NOMO-1 treated with DMSO at 0.1 percent for 48 hours (cell line): ENCODE data around the gene TSPAN10.
A peak's percentile ranks its signal among the peaks of the same experiment; 100 is the strongest.
"Not testable (repeated sequence)": the region's sequence is repeated elsewhere in the genome, so short reads cannot be mapped to it uniquely, and the experiment has no call there.

Experiments
- DNase-seq: peaks from one replicate; lab custom pipeline; 2025; ENCODE audit not compliant: unreplicated experiment; lab: John Stamatoyannopoulos, UW

TSPAN10 gene

DNA sequence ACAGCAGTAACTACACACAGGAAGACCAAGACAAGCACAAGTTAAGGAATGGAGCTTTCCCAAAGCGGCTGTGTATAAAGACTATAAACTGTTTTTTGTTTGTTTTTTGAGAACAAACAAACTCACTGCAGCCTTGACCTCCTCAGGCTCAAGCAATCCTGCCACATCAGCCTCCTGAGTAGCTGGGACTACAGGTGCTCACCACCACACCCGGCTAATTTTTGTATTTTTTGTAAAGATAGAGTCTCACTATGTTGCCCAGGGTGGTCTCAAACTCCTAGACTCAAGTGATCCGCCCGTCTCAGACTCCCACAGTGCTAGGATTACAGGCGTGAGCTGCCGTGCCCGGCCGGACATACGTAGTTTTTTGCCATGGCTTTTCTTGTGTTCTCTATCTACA is 23.4 kb downstream of the TSPAN10 start:
- no peak for DNase-seq

DNA sequence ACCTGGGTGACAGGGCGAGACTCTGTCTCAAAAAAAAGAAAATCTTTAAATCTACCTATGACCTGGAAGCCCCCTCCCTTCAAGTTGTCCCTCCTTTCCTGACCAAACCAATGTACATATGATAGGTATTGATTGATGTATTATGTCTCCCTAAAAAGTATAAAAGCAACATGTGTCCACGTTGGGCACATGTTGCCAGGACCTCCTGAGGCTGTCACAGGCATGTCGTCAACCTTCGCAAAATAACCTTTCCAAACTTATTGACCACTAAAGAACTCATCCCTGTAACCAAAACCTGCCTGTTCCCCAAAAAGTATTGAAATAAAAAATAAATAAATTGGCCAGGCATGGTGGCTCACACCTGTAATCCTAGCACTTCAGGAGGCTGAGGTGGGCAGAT is 25.0 kb downstream of the TSPAN10 start:
- DNase-seq, result no peak

DNA sequence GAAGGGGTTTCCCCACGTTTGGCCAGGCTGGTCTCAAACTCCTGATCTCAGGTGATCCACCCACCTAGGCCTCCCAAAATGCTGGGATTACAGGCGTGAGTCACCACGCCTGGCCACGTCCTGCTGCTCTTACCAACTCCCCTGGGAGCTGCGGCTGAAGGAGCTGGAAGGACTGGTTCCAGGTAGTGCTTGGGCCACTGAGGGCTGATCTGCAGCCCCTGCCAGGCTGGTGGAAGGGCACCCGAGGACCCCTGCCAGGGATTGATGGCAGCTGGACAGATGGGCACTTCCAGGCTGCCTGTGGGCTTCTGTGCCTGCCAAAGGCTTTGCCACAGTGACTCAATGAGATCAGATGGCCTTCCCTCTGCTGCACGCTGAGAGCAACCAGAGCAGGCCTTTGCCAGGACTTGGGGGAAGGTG is 27.1 kb downstream of the TSPAN10 start:
- no peak for DNase-seq

DNA sequence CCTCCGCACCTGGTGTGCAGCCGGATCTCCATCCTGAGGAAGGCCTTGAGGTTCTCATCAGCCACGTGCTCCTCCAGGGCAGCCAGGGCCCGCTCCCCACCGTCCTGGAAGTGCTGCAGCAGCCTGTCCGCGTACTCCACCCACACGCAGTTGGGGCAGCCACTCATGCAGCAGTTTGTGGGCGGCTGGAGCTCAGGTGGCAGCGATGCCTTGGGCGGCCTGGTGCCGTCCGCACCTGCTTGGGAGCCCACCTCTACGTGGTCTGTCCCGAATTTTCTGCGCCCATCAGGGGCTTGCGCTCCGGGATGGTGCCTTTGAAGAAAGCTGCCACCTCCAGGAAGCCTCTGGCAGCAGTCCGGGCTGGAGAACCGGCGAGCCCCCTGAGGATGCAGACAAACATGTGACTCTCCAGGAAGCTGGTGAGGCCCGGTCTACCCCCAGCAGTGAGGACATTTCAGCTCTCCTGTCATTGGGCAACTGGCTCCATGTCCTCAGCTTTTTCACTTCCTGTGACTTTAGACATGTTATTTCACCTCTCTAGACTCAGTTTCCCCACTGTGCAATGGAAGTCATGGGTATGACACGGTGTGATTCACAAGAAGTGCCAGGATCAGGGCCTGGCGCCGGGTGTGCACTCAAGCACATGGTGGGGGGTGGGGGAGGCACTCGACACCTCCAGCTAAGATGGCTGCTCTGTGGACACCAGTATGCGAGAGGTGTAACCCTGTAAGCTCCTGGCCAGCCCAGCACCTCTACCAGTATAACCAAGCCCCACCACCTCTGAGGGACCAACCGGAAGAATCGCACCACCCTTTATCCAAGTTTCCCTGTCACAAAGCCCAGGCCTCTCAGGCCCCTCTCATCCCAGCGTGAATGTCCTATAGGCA is 28.5 kb downstream of the TSPAN10 start:
- DNase-seq, result peak; percentile 29

DNA sequence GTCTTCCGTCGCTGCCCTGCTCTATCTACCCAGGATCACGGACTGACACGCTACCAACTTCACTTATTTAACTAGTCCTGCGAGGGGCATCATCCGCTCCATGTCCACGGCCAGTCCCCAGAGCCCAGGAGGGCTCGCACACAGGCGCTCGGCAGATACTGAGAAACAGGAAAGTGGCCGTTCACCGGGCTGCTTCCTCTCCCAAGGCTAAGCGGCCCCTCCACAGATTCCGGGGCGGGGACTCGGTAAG is 29.0 kb downstream of the TSPAN10 start:
- DNase-seq, result peak; percentile 36

DNA sequence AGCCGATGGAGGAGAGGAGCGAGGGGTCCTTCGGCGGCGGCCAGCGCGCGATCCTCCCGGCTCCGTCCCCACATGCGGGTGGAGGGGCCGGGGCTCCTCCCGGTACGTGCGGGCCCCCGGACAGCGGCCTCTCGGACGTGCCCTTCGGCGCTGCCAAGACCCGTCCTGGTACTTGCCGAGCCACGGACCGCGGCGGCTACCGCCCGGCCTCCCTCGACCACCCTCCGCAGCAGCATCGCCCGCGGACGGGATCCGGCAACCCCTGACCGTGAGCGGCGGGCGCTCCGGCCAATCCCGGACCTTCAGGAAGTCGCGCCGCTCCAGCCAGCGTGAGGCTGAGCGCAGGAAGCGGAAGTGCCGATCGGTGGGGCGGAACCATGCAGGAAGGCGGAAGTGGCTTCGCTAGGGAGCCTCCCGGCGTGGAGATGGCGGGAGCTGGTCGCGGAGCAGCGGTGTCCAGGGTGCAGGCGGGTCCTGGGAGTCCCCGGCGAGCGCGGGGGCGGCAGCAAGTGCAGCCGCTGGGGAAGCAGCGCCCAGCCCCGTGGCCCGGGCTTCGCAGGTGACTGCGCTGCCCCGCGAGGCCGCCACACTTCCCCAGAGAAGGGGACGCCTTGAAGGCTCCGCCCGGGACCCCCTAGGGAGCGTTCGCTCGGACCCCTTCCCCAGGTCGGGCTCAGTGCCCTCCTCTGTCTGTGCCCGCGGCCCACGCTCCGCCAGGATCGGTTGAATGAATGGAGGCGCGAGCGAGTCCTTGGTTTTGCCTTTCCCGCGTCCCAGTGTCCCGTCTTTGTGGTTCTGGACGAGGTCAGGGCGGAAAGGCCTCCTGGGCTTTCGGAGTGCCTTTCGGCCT is 29.6 kb downstream of the TSPAN10 start, which contains the start of the genes CCDC137 and OXLD1:
Gene CCDC137 (plus strand): TSS at position 396 of the 850 bp plus-strand sequence. CDS start 30 bp downstream, at position 426.
Gene OXLD1 (minus strand): TSS at position 264 of the 850 bp plus-strand sequence. CDS start 28 bp downstream, at position 236.
- peak; percentile 94 for DNase-seq

DNA sequence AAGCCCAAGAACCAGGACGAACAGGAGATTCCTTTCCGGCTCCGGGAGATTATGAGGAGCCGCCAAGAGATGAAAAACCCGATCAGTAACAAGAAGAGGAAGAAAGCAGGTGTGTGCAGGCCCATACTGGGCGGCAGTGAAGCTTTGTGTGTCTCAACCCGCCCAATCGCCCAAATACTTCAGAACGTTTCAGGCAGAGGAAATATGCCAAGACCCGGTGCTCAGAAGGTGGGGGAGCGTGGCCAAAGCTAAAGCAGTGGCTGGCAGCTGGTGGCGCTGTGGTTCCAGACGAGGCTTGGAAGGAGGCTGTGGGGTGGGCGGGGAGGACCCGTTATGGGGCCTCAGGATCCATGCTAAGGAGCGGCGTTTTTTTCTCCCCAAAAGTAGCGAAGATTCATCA is 30.8 kb downstream of the TSPAN10 start:
- peak; percentile 23 for DNase-seq

DNA sequence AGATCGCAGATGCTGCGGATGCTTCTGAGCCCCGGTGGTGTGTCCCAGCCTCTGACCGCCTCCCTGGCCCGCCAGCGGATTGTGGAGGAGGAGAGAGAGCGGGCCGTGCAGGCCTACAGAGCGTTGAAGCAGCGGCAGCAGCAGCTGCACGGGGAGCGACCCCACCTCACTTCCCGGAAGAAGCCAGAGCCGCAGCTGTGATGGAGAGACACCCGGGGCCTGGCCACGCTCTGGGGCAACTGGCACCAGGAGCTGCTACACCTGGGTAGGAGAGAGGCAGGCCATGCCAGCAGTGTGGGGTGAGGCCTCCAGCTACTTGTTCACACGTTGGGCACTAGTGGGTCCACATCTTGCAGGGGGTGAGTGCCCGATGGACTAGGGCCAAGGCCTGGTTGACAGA is 35.5 kb downstream of the TSPAN10 start:
- no peak for DNase-seq

DNA sequence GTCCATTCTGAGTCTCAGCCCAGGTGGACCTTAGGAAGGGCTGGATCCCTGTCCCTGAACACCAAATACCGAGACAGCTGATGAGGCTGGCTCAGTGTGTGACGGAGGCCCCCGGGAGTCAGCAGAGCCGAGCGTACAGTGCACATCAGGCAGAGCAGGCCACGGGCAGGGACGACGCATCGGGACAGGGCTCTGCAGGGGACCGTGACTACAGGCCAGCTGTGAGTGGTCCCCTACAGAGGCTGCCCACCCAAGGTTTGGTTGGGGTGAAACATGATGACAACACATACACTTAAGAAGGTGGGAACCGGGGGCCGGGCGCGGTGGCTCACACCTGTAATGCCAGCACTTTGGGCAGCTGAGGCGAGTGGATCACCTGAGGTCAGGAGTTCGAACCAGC is 36.0 kb downstream of the TSPAN10 start:
- no peak for DNase-seq

DNA sequence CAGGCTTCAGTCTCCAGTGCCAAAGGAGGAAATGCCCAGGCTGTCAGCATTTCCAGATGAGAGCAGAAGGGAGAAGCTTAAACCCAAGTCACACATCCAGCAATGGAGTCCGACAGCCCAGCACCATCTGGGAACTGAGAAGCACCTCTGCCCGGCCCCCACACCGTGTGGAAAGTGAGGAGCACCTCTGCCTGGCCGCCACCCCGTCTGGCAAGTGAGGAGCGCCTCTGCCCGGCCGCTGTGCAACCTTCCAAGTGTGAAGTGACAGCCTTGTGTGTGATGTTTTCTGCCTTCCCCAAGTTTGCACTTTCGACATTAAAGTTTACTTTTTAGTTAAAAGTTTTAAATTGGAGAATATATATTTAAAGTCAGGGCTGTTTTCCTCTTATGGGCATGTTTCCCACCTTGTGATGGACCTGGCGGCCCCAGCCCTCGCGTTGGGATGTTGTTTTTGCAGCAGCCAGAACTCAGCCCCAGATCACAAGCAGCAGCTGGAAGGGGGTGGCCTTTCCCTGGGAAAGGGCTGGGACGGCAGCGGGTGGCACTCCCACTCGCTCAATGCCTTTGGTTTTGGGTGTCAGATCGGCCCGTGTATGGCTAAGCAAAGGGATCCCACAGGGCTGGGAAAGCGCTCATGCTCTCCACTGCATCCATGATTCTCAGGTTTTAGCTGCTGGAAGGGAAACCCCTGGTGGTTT is 36.7 kb downstream of the TSPAN10 start:
- DNase-seq, result no peak

DNA sequence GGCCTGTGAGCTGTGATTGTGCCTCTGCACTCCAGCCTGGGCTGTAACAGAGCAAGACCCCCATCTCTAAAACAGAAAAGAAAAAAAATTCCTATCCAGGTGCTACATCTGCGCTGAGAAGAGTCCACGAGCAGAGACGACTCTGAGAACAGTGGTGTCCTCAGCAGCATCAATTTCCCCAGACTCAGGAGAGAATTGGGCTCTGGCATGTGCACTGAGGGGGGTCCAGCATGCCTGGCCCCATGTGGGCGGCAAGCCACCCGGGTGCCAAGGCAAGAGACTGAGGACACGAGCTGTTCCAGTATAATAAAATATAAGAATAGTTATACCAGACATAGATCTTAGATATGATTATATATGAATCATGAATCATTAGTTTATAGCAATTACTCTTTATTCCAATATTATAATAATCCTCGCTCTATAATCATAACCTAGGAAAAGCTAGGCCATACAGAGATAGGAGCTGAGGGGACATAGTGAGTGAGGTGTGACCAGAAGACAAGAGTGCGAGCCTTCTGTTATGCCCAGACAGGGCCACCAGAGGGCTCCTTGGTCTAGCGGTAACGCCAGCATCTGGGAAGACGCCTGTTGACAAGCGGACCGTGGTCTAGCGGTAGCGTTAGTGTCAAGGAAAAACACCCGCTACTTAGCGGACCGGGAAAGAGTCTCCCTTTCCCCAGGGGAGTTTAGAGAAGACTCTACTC is 38.7 kb downstream of the TSPAN10 start:
- not testable (repeated sequence) for DNase-seq

DNA sequence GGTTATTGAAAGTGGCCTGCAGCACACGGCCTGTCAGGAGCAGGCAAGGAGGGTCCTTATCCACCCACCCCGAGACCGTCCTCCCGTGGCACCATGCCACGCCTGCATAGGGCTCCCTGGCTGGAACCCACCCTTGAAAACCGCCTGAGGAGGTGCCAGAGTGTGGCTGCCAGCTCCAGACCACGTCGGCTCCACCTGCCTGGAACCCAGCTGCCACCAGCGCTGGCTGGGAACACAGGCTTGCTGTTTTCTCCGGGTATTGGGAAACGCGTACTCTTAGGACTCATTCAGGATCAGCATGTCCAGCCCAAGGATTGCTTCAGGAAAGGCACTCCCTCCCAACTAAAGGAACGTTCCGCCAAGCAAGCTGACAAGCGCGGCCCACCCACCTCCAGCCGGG is 39.9 kb downstream of the TSPAN10 start:
- no peak for DNase-seq

DNA sequence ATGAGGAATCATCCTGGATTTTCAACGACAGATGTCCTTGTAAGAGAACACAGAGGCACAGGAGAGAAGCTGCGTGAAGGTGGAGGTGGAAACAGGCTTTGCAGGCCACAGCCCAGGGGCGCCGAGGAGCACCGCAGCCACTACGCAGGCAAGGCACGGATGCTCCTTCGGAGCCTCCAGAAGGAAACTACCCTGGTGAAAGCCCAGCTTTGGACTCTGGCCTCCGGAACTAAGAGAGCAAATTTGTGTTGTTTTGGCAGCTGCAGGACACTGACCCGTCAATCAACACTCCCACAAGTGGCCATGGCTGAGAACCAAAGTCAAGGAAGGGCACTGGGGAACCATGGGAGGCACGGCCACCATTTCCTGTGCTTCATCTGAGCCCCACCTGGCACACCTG is 43.2 kb downstream of the TSPAN10 start:
- DNase-seq, result no peak

DNA sequence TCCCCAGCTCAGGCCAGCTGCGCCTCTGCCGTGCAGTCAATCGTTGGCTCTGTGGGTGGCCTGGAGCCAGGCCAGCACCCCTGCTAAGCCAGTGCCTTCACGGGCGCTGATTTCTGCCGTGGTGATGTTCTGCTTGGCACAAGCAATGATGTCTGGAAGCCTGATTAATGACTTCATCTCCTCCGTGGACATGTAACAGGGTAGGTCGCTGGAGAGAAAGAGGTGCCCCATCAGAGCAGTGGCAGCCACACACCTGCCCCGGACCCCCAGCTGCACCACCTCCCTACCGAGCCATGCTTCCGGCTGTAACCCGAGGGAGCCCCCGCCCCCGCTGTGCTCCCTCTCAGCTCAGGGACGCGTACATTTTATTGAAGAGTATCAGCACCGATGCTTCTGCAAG is 44.7 kb downstream of the TSPAN10 start:
- no peak for DNase-seq

DNA sequence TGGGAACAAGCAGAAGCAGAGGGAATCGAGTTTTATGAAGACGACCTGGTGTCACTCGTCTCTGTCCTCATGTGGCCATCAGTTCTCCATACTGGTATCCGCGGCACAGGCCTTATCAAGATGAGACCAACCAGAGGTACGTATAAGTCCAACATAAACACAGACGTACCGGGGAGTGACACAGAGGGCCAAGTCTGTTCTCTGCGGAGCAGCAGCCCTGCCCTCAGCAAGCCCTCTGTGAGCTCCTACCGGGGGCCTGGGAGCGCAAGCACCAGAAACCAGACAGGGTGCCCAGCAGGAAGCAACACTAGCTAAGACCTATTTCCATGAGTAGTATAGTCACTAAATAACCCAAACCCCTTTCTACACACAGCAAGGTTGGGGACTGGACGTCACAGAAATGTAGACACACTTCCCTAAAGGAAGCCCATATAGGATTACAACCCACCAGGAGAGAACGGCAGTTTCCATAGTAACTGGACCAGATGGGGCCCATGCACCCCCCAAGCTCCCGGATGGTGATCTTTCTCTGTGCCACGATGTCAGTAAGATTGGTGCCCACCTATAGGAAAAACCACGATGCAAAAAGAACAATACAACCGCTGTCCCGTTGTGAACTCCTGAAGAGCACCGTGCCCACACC is 45.7 kb downstream of the TSPAN10 start:
- DNase-seq, result no peak

DNA sequence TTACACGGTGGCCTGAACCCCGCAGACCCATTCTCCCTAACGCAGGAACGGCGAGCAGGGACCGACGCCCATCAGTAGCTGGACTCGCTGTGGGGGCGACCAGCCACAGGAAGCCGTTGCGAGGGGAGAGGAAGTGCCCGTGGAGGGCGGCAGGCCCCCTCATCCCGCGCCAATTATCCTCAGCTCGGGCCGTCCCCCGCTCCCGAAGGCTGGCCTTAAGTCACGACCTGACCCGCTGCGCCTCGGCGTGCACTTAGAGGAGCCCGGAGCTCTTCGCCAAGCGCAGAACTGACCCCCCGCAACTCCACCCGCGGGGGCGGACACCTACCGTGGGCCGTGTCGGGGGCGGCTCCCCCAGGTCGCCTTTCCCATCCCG is 46.2 kb downstream of the TSPAN10 start:
- no peak for DNase-seq

DNA sequence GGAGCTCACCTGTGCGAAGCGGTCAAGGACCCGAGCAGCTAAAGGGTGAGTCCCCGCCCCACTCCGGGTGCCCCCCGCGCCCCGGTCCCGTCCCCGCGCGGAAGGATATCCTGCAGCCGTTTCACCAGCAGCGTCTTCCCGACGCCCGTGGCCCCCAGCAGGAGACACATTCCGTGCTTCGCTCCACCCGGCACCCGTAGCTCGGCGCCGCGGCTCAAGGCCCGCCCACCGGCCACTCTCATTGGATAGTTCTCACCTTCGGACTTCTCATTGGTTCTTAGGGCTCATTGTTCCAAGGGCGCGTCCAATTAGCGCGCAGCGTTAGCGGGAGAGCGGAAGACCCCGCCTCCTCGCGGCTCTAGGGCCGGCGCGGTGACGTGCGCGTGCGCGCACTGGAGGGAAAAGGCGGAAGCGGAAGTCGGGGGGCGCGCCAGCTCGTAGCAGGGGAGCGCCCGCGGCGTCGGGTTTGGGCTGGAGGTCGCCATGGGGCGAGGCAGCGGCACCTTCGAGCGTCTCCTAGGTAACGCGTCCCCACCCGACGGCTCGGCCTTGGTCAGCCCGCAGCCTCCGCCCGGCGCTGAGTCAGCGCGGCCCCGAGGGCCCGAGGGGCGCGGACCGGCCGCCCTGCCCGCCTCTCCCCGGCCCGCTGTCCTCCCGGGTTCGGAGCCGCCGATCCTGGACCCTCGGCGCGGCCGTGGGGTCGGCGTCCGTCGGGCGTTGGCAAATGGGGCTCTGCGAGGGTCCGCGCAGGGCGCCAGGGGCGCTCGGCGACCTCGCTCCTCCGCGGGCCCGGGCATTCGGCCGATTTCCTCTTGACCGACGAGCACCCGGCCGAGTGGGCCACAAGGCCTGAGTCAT is 46.8 kb downstream of the TSPAN10 start, which contains the start of the genes ARL16 and HGS:
Gene ARL16 (minus strand): TSS at position 214 of the 858 bp plus-strand sequence. CDS start 44 bp downstream, at position 170.
Gene HGS (plus strand): TSS at position 428 of the 858 bp plus-strand sequence. CDS start 56 bp downstream, at position 484.
- DNase-seq, result peak; percentile 98

DNA sequence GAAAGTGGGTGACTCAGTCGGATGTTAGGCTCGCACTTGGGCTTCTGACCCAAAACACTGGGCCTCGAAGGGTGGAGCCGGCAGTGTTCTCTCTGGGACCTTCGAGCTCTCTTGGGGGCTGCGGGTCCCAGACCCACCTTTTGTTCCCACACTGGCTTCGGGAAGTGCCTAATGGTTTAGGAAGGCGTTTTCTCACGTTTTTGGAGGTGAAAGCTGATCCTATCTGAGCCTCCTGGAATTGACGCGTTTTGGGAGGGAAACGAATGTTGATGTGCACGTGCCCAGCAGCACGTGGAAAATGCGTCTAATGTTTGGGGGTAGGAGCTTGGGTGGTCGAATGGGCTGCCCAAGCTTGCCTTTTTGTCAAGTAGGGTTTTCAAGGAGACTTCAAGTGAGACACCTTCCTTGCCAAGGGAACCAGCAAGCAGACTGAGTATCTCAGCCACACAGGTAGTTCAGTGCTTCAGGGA is 47.5 kb downstream of the TSPAN10 start:
- DNase-seq, result no peak

DNA sequence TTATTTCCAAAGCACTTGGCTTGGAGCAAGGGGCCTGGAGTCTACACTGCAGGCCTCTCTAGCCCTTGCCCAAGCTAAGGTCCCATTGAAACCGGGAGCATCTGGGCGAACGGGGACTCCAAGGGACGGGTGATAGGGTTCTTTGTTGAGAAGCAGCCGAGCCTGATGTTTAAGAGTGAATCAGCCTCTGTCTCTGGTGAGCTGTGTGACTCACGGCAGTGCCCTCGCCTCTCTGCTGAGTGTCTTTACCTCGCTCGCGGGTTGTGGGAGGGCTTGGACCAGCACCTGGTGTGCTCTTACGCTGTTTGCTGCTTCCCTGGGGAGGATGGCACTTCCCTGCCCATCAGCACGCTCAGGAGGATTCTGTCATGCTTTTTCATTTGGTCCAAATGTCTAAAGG is 48.1 kb downstream of the TSPAN10 start:
- no peak for DNase-seq
